Suprapubic skin (tissue), 4 donors: Measurements from ENCODE around the gene PKP2. TPM values are rescaled to one million over a fixed set of nuclear protein-coding genes. Genes with fewer than 3 reads are reported as not detected.
"Not testable (repeated sequence)": the region's sequence is repeated elsewhere in the genome, so short reads cannot be mapped to it uniquely, and the experiment has no call there.

Experiments used
- DNase-seq, 2 donors: peaks; one replicate each; pipeline ENCODE4 v3.0.0-alpha.2; 2019; ENCODE audit warnings: low spot score in 2 of 2
- H3K27ac ChIP-seq: fragments of 200-600 bp; sonication (generic); one replicate; pipeline ENCODE4 v1.5.1; 2019
- H3K27me3 ChIP-seq: fragments of 200-600 bp; sonication (generic); one replicate; pipeline ENCODE4 v1.5.1; 2019
- H3K36me3 ChIP-seq: fragments of 200-600 bp; sonication (generic); one replicate; pipeline ENCODE4 v1.5.1; 2019
- H3K4me1 ChIP-seq: fragments of 200-600 bp; sonication (generic); one replicate; pipeline ENCODE4 v1.5.1; 2019
- H3K4me3 ChIP-seq: fragments of 200-600 bp; sonication (generic); one replicate; pipeline ENCODE4 v1.5.1; 2019; ENCODE audit warnings: mild to moderate bottlenecking
- H3K9me3 ChIP-seq: fragments of 200-600 bp; sonication (generic); one replicate; pipeline ENCODE4 v1.5.1; 2019
- EP300 ChIP-seq: sonication (generic); formaldehyde crosslinking; IDR thresholded peaks from one replicate; pipeline ENCODE4 v1.6.1; 2017; ENCODE audit warnings: antibody characterized with exemption
- POLR2A ChIP-seq, 2 donors: fragments of 450-650 bp; IDR thresholded peaks; one replicate each; pipeline ENCODE4 v1.6.1; 2017; ENCODE audit warnings: antibody characterized with exemption in 2 of 2, mild to moderate bottlenecking in 2 of 2, moderate library complexity in 2 of 2
- POLR2AphosphoS5 ChIP-seq, 3 donors: sonication (generic); formaldehyde crosslinking; IDR thresholded peaks; one replicate each; pipeline ENCODE4 v1.6.1; 2017; ENCODE audit warnings: antibody characterized with exemption in 3 of 3
- WGBS: methylation state at CpG from one replicate; pipeline ENCODE4 v1.1.5; 2018; 5-methylcytosine and 5-hydroxymethylcytosine counted together
- total RNA-seq, 4 donors: library from RNA; depleted of rRNA; stranded (reverse); fragments of >200 nt; gene quantifications; one replicate each; pipeline ENCODE4 v1.1.0, GENCODE V29; 2016
- TF ChIP-seq, protein P1 (sequence below), 2 donors: fragments of 200-600 bp in 1 of 2; fragments of 450-650 bp in 1 of 2; sonication (generic) in 1 of 2; IDR thresholded peaks; one replicate each; pipeline ENCODE4 v1.5.1; 2016 to 2019; ENCODE audit warnings: antibody characterized with exemption in 2 of 2, mild to moderate bottlenecking in 1 of 2, moderate library complexity in 1 of 2

The PKP2 gene
- total RNA-seq, 4 donors from 2014 or later: 5.4 to 16.3 (median 6.0) TPM

- 72% methylated on average over 3 of the region's 3 CpGs for WGBS
- peaks cover 5% of the 10 kb centered on the region for H3K36me3 ChIP-seq
- DNase-seq: no peak
These were observed 15.5 kb downstream of the PKP2 start for GRCh38 chr12:32881107-32881506.

GRCh38 chr12:32879066-32879465 is 17.5 kb downstream of the PKP2 start:
- not testable (repeated sequence) for H3K36me3 ChIP-seq, H3K27ac ChIP-seq, H3K4me3 ChIP-seq, H3K9me3 ChIP-seq, H3K4me1 ChIP-seq, H3K27me3 ChIP-seq, DNase-seq
- 89% methylated on average over 7 of the region's 7 CpGs for WGBS

More at GRCh38 chr12:32881107-32881506, 15.5 kb downstream of the PKP2 start:
- Histone ChIP-seq H3K4me3 (no peak overlapping the region), H3K27ac (no peak overlapping the region), H3K4me1 (no peaks in the 10 kb centered on the region), H3K27me3 (no peaks in the 10 kb centered on the region), H3K9me3 (no peaks in the 10 kb centered on the region)
- TF ChIP-seq, protein P1, sequence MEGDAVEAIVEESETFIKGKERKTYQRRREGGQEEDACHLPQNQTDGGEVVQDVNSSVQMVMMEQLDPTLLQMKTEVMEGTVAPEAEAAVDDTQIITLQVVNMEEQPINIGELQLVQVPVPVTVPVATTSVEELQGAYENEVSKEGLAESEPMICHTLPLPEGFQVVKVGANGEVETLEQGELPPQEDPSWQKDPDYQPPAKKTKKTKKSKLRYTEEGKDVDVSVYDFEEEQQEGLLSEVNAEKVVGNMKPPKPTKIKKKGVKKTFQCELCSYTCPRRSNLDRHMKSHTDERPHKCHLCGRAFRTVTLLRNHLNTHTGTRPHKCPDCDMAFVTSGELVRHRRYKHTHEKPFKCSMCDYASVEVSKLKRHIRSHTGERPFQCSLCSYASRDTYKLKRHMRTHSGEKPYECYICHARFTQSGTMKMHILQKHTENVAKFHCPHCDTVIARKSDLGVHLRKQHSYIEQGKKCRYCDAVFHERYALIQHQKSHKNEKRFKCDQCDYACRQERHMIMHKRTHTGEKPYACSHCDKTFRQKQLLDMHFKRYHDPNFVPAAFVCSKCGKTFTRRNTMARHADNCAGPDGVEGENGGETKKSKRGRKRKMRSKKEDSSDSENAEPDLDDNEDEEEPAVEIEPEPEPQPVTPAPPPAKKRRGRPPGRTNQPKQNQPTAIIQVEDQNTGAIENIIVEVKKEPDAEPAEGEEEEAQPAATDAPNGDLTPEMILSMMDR (IDR thresholded peaks at IDR 0.05): no peak
- TF ChIP-seq POLR2AphosphoS5 (IDR thresholded peaks at IDR 0.05) (no peak), POLR2A (IDR thresholded peaks at IDR 0.05) (no peak), EP300 (no peak)

GRCh38 chr12:32877601-32878459 is 18.7 kb downstream of the PKP2 start:
- H3K27ac ChIP-seq: peak overlapping the region; percentile 72
- TF ChIP-seq EP300 (no peak), POLR2AphosphoS5 (IDR thresholded peaks at IDR 0.05) (peak in 1 of 3 donors; percentile 57)
- H3K4me3 ChIP-seq: peak overlapping the region; percentile 25
- 79% methylated on average over 25 of the region's 29 CpGs for WGBS
- H3K36me3 ChIP-seq: peaks cover 5% of the 10 kb centered on the region
- H3K4me1 ChIP-seq: no peaks in the 10 kb centered on the region
- H3K9me3 ChIP-seq: no peaks in the 10 kb centered on the region
- peak in 1 of 2 donors; percentile 81 for DNase-seq
- no peaks in the 10 kb centered on the region for H3K27me3 ChIP-seq

DNA sequence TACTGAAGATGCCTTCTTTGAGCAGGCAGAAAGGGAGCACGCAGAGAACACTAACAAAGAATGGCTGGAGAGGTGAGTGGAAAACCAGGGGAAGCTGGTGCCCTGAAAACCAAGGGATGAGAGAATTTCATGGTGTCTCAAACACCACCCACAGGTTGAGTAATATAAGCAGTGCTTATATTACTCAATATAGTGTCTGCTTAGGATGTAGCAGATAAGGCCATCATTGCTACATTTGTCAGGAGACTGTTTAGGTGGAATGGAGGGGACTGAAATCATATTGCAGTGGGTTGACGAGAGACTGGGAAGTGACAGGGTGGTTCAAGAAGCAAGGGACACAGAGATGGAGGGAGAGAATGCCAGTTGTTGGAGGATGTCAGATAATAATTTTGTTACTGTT is 20.6 kb downstream of the PKP2 start:
- DNase-seq: no peak
- TF ChIP-seq POLR2A (IDR thresholded peaks at IDR 0.05): no peak
- TF ChIP-seq EP300: no peak
- no peak for TF ChIP-seq POLR2AphosphoS5 (IDR thresholded peaks at IDR 0.05)
- TF ChIP-seq, protein P1 (IDR thresholded peaks at IDR 0.05): no peak
- H3K27ac ChIP-seq: peak overlapping the region; percentile 72
- H3K9me3 ChIP-seq: no peaks in the 10 kb centered on the region
- no peaks in the 10 kb centered on the region for H3K27me3 ChIP-seq
- no peak overlapping the region for H3K4me3 ChIP-seq
- peaks cover 5% of the 10 kb centered on the region for H3K36me3 ChIP-seq
- no peaks in the 10 kb centered on the region for H3K4me1 ChIP-seq
- WGBS: 86% methylated on average over 2 of the region's 2 CpGs

- TF ChIP-seq, protein P1 (IDR thresholded peaks at IDR 0.05): no peak
- no peak for TF ChIP-seq POLR2AphosphoS5 (IDR thresholded peaks at IDR 0.05)
- no peak for TF ChIP-seq EP300
- TF ChIP-seq POLR2A (IDR thresholded peaks at IDR 0.05): no peak
- Histone ChIP-seq H3K27me3 (no peaks in the 10 kb centered on the region), H3K4me1 (no peaks in the 10 kb centered on the region), H3K27ac (no peak overlapping the region), H3K4me3 (no peak overlapping the region), H3K36me3 (peaks cover 5% of the 10 kb centered on the region), H3K9me3 (no peaks in the 10 kb centered on the region)
- no peak for DNase-seq
- WGBS: 100% methylated on average over 1 of the region's 1 CpG
These were observed 21.6 kb downstream of the PKP2 start for GRCh38 chr12:32874975-32875374.

- no peaks in the 10 kb centered on the region for H3K9me3 ChIP-seq
- no peak overlapping the region for H3K27ac ChIP-seq
- DNase-seq: no peak
- peaks cover 5% of the 10 kb centered on the region for H3K36me3 ChIP-seq
- H3K4me3 ChIP-seq: no peak overlapping the region
- H3K27me3 ChIP-seq: no peaks in the 10 kb centered on the region
- WGBS: 79% methylated on average over 3 of the region's 3 CpGs
- TF ChIP-seq EP300 (no peak), POLR2A (IDR thresholded peaks at IDR 0.05) (no peak), POLR2AphosphoS5 (IDR thresholded peaks at IDR 0.05) (no peak)
- TF ChIP-seq, protein P1 (IDR thresholded peaks at IDR 0.05): no peak
- no peaks in the 10 kb centered on the region for H3K4me1 ChIP-seq
These were observed 22.5 kb downstream of the PKP2 start for GRCh38 chr12:32874078-32874477.

GRCh38 chr12:32872416-32872815 is 24.2 kb downstream of the PKP2 start:
- not testable (repeated sequence) for H3K36me3 ChIP-seq, H3K27ac ChIP-seq, H3K4me1 ChIP-seq, H3K27me3 ChIP-seq, DNase-seq, H3K4me3 ChIP-seq, H3K9me3 ChIP-seq
- 69% methylated on average over 5 of the region's 5 CpGs for WGBS
